Colonic mucosa (tissue), 4 donors: ENCODE data around the gene TEX2. TPM values are rescaled to one million over a fixed set of nuclear protein-coding genes. Genes with fewer than 3 reads are reported as not detected.

Source experiments
- DNase-seq: peaks from one replicate; pipeline ENCODE4 v3.0.0-alpha.2; 2020
- H3K27ac ChIP-seq: fragments of 200-600 bp; one replicate; pipeline ENCODE4 v1.8.0; 2021
- H3K27me3 ChIP-seq: fragments of 200-600 bp; one replicate; pipeline ENCODE4 v1.8.0; 2021
- H3K36me3 ChIP-seq: fragments of 200-600 bp; one replicate; pipeline ENCODE4 v1.8.0; 2021
- H3K4me1 ChIP-seq: fragments of 200-600 bp; one replicate; pipeline ENCODE4 v1.8.0; 2021; ENCODE audit warnings: mild to moderate bottlenecking
- H3K4me3 ChIP-seq: fragments of 200-600 bp; one replicate; pipeline ENCODE4 v1.8.0; 2021
- H3K9ac ChIP-seq, 2 donors: one replicate each; pipeline ENCODE4 v1.7.0; 2013; ENCODE audit warnings: control low read depth in 2 of 2, low read depth in 2 of 2, low read length in 2 of 2
- H3K9me3 ChIP-seq: fragments of 200-600 bp; one replicate; pipeline ENCODE4 v1.8.0; 2021
- CTCF ChIP-seq: fragments of 200-600 bp; IDR thresholded peaks from one replicate; pipeline ENCODE4 v1.8.0; 2022; ENCODE audit warnings: antibody characterized with exemption, mild to moderate bottlenecking
- intact Hi-C: fragments of 100-400 bp; cut with DNase I; formaldehyde crosslinking; loops from one replicate; pipeline ENCODE4 v1.14.1; 2022
- total RNA-seq, 2 donors: library from RNA; stranded (reverse); fragmentation: NEBNext Ultra II Directional in 1 of 2; extraction: Animal tissue kit (Norgen Biotek cat#: 25700) in 1 of 2; gene quantifications; one replicate each; pipeline ENCODE4 v1.2.1, GENCODE V29; 2021
- donor health status: healthy.
- donor health status: DM: no; HTN: no; CAD: no.
- donor health status: DM: no; HTN: no; CAD: no.

Gene TEX2
- total RNA-seq, 2 donors from 2014 or later, result 29.0 to 29.7 TPM

DNA sequence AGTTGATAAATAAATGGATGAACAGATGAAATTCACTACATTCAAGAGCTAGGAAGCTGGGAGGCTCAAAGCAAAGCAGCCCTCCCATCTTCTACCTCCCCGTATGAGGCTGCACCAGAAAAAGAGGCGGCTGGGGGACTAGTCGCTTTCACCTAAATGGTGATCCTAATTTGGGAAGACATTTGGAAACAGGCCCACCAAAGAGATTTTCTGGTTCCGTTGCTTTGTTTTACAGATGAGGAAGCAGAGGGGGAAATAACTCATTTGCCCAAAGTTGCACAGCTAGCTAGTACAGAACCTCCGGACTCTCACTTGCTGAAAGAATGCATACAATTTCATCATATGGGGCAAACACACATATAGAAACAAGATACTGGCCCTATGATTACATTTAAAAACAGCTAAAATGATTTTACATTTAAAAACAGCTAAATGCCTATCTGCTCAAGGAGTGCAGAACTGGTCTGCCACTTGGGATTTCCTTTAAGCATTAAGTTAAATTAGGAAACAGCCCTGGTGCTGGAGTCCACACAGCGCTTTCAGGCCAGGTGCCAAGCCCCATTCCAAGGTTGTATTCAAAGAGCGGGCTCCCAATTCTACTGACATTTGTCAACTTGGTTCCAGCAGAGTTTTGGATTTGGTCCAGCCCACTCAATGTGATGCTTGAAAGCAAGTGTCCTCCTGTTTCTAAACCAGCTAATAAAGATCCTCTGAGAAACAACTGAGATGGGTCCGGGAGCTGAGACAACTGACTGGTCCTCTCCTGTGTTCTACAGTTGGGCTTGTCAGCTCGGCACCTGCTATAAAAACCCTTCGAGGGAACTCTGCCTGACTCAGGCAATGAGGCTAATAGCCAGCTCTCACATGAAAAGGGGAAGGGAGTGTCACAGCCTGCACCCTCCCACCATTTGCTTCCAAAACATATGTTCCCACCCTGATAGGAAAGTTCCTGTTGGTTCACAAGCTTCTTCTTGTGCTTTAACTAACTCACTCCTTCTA lies 144.8 kb downstream of the TEX2 start:
- intact Hi-C loops, result no loop called here
- TF ChIP-seq CTCF, result no peak
- no peaks in the 10 kb centered on the region for H3K27me3 ChIP-seq
- H3K27ac ChIP-seq, result no peak overlapping the region
- H3K36me3 ChIP-seq, result no peaks in the 10 kb centered on the region
- no peaks in the 10 kb centered on the region for H3K9me3 ChIP-seq
- H3K4me1 ChIP-seq, result no peaks in the 10 kb centered on the region
- no peak overlapping the region for H3K4me3 ChIP-seq
- no peak overlapping the region for H3K9ac ChIP-seq
- DNase-seq, result peak; percentile 36

GRCh38 chr17:64115822-64116534 lies 147.1 kb downstream of the TEX2 start:
- no peak for TF ChIP-seq CTCF
- H3K4me1 ChIP-seq, result no peaks in the 10 kb centered on the region
- H3K4me3 ChIP-seq, result no peak overlapping the region
- no peak for DNase-seq
- no peak overlapping the region for H3K9ac ChIP-seq
- no peaks in the 10 kb centered on the region for H3K36me3 ChIP-seq
- no peaks in the 10 kb centered on the region for H3K9me3 ChIP-seq
- no peaks in the 10 kb centered on the region for H3K27me3 ChIP-seq
- intact Hi-C loops, result no loop called here
- no peak overlapping the region for H3K27ac ChIP-seq

- no peak for TF ChIP-seq CTCF
- Histone ChIP-seq H3K27ac (no peak overlapping the region), H3K4me1 (no peaks in the 10 kb centered on the region), H3K9me3 (no peaks in the 10 kb centered on the region), H3K27me3 (no peaks in the 10 kb centered on the region), H3K4me3 (no peak overlapping the region), H3K9ac (no peak overlapping the region), H3K36me3 (no peaks in the 10 kb centered on the region)
- intact Hi-C loops, result no loop called here
- DNase-seq, result no peak
These were observed 147.9 kb downstream of the TEX2 start for GRCh38 chr17:64115043-64115698.

- DNase-seq, result no peak
These were observed 150.1 kb downstream of the TEX2 start for GRCh38 chr17:64113006-64113405.

More at GRCh38 chr17:64113006-64113405, 150.1 kb downstream of the TEX2 start:
- H3K4me1 ChIP-seq, result peaks cover 3% of the 10 kb centered on the region
- no peak overlapping the region for H3K9ac ChIP-seq
- H3K36me3 ChIP-seq, result no peaks in the 10 kb centered on the region
- H3K27ac ChIP-seq, result no peak overlapping the region
- H3K4me3 ChIP-seq, result no peak overlapping the region
- intact Hi-C loops, result no loop called here
- no peak for TF ChIP-seq CTCF
- no peaks in the 10 kb centered on the region for H3K27me3 ChIP-seq
- H3K9me3 ChIP-seq, result no peaks in the 10 kb centered on the region
